AG10803 (cell line): Measurements from ENCODE around the gene TMEM175.

Experiments
- DNase-seq: peaks from one replicate; pipeline ENCODE4 v3.0.0; 2010; ENCODE audit warnings: low read depth
- H3K4me3 ChIP-seq: 2 replicates; pipeline ENCODE4 v1.5.1; 2011; ENCODE audit warnings: mild to moderate bottlenecking, low read length, control low read depth
- CTCF ChIP-seq: conservative IDR thresholded peaks from 2 replicates; pipeline ENCODE4 v1.5.1; 2011; ENCODE audit warnings: mild to moderate bottlenecking, low read length, control low read depth, inconsistent platforms

TMEM175 gene

GRCh38 chr4:960636-961350 lies 28.5 kb downstream of the TMEM175 start:
- H3K4me3 ChIP-seq, result no peak overlapping the region
- DNase-seq, result no peak
- TF ChIP-seq CTCF, result no peak

GRCh38 chr4:961351-962230 lies 29.3 kb downstream of the TMEM175 start:
- DNase-seq, result no peak
- no peak overlapping the region for H3K4me3 ChIP-seq
- no peak for TF ChIP-seq CTCF

- no peak for DNase-seq
- no peak overlapping the region for H3K4me3 ChIP-seq
These were observed 30.3 kb downstream of the TMEM175 start for GRCh38 chr4:962231-963208.

GRCh38 chr4:963276-964225 lies 31.3 kb downstream of the TMEM175 start:
- no peak for DNase-seq
- H3K4me3 ChIP-seq, result no peak overlapping the region
- no peak for TF ChIP-seq CTCF

More at GRCh38 chr4:962231-963208, 30.3 kb downstream of the TMEM175 start:
- no peak for TF ChIP-seq CTCF

GRCh38 chr4:964346-965025 lies 32.2 kb downstream of the TMEM175 start:
- H3K4me3 ChIP-seq, result no peak overlapping the region
- no peak for TF ChIP-seq CTCF
- DNase-seq, result no peak
